ENCODE measurements around the gene F10.

Gene F10

DNA sequence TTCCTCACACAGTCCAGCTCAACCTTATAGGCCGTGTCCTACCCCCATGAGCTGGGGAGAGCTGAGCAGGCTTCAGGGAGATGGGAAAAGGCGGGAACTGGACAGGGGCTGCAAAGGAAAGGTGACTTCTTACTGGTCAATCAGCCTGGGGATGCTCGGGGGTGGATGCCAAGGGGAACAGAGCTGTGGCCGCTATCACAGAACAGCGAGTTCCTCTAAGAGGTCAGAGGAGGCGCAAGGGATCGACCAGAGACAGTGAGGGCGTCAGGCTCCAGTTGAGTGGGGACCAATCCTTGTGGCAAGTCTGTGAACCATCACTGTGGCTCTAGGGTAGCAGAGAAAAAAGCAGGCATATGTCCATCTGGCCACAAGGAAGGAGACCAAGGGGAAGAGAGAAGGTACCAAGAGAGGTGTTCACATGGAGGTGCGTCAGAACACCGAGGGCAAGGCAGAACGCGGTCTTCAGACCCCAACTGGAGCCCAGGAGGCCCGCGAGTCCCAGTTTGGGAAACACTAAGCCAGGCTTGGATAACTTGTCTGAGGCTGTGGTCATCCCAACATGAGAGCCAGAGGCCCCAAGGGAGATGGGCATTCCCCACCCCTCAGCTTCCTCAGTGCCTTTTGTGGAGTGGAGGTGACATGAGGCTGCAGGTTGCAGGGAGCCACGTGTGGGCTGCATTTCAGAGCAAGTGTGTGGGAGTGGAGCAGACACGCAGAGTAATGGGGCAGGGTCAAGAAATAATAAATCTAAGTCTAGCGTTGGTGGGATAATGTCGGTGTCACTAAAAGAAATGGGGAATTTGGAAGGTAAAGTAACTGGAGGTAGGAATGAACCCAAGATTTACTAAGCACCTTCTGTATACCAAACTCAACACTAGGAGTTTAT lies 3.9 kb downstream of the F10 start:
- H3K4me3 ChIP-seq (ENCODE audit: low read depth, low read length): no peak overlapping the region
- no peaks in the 10 kb centered on the region for H3K36me3 ChIP-seq (ENCODE audit: insufficient read depth, low read length)
- H2AFZ ChIP-seq (ENCODE audit: low read length, unreplicated experiment): no peak overlapping the region
- no peaks in the 10 kb centered on the region for H3K4me1 ChIP-seq (ENCODE audit: control insufficient read depth, insufficient read depth, low read length, unreplicated experiment)
- no peak overlapping the region for H3K27ac ChIP-seq (ENCODE audit: low read depth, low read length)
- H3K79me2 ChIP-seq (ENCODE audit: control insufficient read depth, insufficient read depth, low read length, unreplicated experiment): no peaks in the 10 kb centered on the region
- H3K27me3 ChIP-seq (ENCODE audit: insufficient read depth, low read length): peaks cover 15% of the 10 kb centered on the region

DNA sequence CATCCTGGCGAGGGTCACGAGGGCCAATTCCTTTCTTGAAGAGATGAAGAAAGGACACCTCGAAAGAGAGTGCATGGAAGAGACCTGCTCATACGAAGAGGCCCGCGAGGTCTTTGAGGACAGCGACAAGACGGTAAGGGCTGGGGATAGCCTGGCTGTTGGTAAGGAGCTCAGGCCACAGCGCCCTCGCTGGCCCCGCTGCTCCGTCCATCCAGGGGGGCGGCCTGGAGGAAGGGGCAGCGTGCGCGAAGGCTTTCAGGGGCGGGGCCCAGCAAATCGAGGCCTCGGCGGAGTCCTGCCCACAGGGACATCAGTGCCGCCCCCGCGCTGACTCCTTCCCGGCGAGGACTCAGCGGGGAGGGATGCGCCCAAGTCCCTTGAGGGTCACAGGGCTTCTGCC lies 6.9 kb downstream of the F10 start:
- Histone ChIP-seq H3K4me3 (ENCODE audit: low read depth, low read length) (no peak overlapping the region), H3K27me3 (ENCODE audit: insufficient read depth, low read length) (peaks cover 35% of the 10 kb centered on the region), H2AFZ (ENCODE audit: low read length, unreplicated experiment) (no peak overlapping the region), H3K36me3 (ENCODE audit: insufficient read depth, low read length) (no peaks in the 10 kb centered on the region), H3K79me2 (ENCODE audit: control insufficient read depth, insufficient read depth, low read length, unreplicated experiment) (no peaks in the 10 kb centered on the region), H3K4me1 (ENCODE audit: control insufficient read depth, insufficient read depth, low read length, unreplicated experiment) (no peaks in the 10 kb centered on the region), H3K27ac (ENCODE audit: low read depth, low read length) (no peak overlapping the region)

DNA sequence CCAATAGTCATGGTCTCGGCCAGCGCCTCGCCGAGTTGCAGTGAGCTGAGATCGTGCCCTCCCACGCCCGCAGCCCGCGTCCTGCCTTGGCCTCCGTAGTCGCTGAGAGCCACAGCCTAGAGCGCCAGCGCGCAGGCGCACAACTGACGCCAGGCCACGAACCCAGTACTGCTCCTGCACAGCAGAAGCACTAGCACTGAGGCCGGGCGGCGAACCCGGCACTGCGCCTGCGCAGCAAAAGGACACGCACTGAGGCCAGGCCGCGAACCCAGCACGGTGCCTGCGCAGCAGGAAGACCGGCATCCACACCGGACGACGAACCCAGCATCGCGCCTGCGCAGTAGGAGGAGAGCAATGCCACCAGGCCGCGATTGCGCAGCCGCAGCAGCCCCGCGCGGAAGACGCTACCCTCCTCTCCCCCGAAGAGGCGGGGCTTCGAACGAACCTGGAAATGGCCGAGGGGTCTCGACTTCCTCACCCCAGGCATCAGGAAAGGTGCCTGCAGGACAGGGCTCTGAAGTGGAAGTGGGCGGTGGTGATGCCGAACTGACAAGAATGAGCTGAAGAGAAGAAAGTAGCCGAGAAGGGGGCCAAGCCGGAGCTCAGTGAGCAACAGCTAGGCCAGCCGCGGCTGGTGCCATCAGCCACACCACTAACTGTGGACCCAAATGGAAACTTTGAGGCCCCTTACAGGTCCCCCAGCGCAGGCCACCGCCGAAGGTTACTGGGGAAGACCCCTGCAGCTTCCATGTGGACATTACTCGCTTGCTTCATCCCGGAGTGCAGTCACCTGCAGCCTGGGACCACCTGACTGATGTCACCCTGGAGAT lies 7.5 kb downstream of the F10 start:
- H3K27ac ChIP-seq (ENCODE audit: low read depth, low read length): no peak overlapping the region
- H3K27me3 ChIP-seq (ENCODE audit: insufficient read depth, low read length): peaks cover 35% of the 10 kb centered on the region
- H3K4me3 ChIP-seq (ENCODE audit: low read depth, low read length): no peak overlapping the region
- no peaks in the 10 kb centered on the region for H3K4me1 ChIP-seq (ENCODE audit: control insufficient read depth, insufficient read depth, low read length, unreplicated experiment)
- no peaks in the 10 kb centered on the region for H3K79me2 ChIP-seq (ENCODE audit: control insufficient read depth, insufficient read depth, low read length, unreplicated experiment)
- H3K36me3 ChIP-seq (ENCODE audit: insufficient read depth, low read length): no peaks in the 10 kb centered on the region
- H2AFZ ChIP-seq (ENCODE audit: low read length, unreplicated experiment): no peak overlapping the region

DNA sequence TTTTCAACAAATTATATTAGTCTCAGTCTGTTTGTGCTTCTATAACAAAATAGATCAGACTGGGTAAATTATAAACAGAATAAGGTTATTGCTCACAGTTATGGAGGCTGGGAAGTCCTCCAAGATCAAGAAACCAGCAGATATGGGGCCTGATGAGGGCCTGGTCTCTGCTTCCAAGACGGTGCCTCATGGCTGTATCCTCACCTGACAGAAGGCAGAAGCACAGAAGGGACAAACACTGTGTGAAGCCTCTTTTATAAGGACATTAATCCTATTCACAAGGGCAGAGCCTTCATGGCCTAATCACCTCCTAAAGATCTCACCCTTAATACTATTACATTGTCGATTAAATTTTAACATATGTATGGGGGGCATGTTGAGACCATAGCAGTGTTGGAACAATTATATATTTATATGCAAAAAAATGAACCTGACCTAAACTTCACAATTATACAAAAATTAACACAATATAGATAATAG lies 12.7 kb downstream of the F10 start:
- H3K4me1 ChIP-seq (ENCODE audit: control insufficient read depth, insufficient read depth, low read length, unreplicated experiment): no peaks in the 10 kb centered on the region
- H3K27ac ChIP-seq (ENCODE audit: low read depth, low read length): no peak overlapping the region
- no peaks in the 10 kb centered on the region for H3K36me3 ChIP-seq (ENCODE audit: insufficient read depth, low read length)
- H3K4me3 ChIP-seq (ENCODE audit: low read depth, low read length): no peak overlapping the region
- H2AFZ ChIP-seq (ENCODE audit: low read length, unreplicated experiment): no peak overlapping the region
- no peaks in the 10 kb centered on the region for H3K79me2 ChIP-seq (ENCODE audit: control insufficient read depth, insufficient read depth, low read length, unreplicated experiment)
- peaks cover 27% of the 10 kb centered on the region for H3K27me3 ChIP-seq (ENCODE audit: insufficient read depth, low read length)

DNA sequence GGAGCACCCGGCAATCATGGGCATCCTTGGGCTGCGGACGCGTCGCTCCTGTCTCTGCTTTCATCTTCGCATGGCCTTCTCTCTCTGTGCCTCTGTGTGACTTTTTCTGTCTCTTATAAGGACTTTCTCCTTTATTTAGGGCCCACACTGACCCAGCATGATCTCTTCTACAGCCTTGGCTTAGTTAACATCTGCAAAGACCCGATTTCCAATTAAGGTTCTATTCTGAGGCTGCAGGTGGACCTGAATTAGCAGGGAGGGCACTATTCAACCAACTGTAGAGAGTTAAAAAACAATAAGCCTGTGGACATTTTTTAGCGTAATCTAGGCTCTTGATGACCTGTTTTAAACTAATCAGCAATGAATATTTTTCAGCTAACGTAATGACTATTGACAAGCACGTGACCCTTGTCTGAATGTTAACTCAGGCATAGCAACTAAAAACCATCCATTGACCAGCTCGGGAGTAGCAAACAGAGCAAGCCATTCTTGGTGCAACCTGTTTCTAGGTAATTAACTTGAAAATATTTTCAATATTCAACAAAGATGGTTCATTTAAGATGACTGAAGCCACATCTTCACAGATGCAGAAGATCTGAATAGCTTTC lies 15.2 kb downstream of the F10 start:
- peaks cover 10% of the 10 kb centered on the region; the same call in 1 of the 2 replicates for H3K27me3 ChIP-seq (ENCODE audit: insufficient read depth, low read length)
- H3K4me1 ChIP-seq (ENCODE audit: control insufficient read depth, insufficient read depth, low read length, unreplicated experiment): no peaks in the 10 kb centered on the region
- H3K4me3 ChIP-seq (ENCODE audit: low read depth, low read length): no peak overlapping the region
- H2AFZ ChIP-seq (ENCODE audit: low read length, unreplicated experiment): no peak overlapping the region
- no peaks in the 10 kb centered on the region for H3K36me3 ChIP-seq (ENCODE audit: insufficient read depth, low read length)
- H3K79me2 ChIP-seq (ENCODE audit: control insufficient read depth, insufficient read depth, low read length, unreplicated experiment): no peaks in the 10 kb centered on the region
- H3K27ac ChIP-seq (ENCODE audit: low read depth, low read length): no peak overlapping the region

DNA sequence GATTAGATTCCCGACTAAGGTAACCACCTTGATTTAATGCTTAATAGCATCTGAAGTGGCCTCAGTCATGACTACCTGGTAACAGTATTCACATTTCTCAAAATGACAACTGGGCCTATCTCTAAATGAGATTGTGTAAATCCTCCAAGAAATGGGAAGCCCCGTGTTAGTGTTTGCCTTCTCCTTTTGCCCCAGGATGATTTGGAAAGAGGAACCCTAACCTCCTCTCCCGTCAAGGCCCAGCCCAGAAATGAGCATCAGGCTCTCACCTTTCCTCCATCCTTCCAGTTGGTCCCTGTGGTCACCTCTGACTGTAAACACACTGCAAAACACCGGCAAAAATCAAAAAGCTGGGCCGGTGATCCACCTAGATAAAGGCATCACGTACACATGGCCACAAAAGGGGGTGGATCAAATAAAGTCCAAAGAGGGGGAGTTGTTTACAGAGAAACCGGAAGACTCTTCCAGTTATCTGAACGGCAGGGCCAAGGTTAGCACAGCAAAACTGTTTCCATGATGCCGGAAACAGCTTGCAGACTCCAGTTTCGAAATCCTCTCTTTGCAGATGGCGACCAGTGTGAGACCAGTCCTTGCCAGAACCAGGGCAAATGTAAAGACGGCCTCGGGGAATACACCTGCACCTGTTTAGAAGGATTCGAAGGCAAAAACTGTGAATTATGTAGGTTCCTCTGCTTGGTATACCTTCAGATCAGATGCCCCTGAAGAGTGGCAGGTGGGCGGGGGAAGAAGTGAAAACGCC lies 16.4 kb downstream of the F10 start:
- H3K27ac ChIP-seq (ENCODE audit: low read depth, low read length): no peak overlapping the region
- H3K27me3 ChIP-seq (ENCODE audit: insufficient read depth, low read length): peaks cover under 1% of the 10 kb centered on the region; the same call in 1 of the 2 replicates
- H2AFZ ChIP-seq (ENCODE audit: low read length, unreplicated experiment): no peak overlapping the region
- H3K4me3 ChIP-seq (ENCODE audit: low read depth, low read length): no peak overlapping the region
- H3K4me1 ChIP-seq (ENCODE audit: control insufficient read depth, insufficient read depth, low read length, unreplicated experiment): no peaks in the 10 kb centered on the region
- no peaks in the 10 kb centered on the region for H3K36me3 ChIP-seq (ENCODE audit: insufficient read depth, low read length)
- H3K79me2 ChIP-seq (ENCODE audit: control insufficient read depth, insufficient read depth, low read length, unreplicated experiment): no peaks in the 10 kb centered on the region

DNA sequence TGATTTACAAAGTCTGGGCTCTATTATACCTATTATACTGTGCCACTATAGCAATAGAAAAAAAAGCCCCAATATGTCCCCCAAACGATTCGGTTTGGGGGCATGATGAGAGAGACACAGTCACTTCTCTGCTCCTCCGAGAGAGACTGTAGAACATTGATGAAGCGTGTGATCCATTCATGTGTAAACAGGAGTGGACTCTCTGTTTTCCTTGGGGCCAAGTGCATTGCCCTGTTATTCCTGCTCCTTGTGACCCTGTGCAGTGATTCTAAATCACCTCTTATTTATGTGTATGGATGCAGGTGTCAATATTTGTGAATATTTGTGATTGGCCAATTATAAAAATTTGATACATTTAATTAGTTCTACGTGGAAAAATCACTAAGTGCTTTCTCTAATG lies 17.0 kb downstream of the F10 start:
- Histone ChIP-seq H3K27ac (ENCODE audit: low read depth, low read length) (no peak overlapping the region), H2AFZ (ENCODE audit: low read length, unreplicated experiment) (no peak overlapping the region), H3K4me1 (ENCODE audit: control insufficient read depth, insufficient read depth, low read length, unreplicated experiment) (no peaks in the 10 kb centered on the region), H3K4me3 (ENCODE audit: low read depth, low read length) (no peak overlapping the region), H3K27me3 (ENCODE audit: insufficient read depth, low read length) (no peaks in the 10 kb centered on the region), H3K79me2 (ENCODE audit: control insufficient read depth, insufficient read depth, low read length, unreplicated experiment) (no peaks in the 10 kb centered on the region), H3K36me3 (ENCODE audit: insufficient read depth, low read length) (no peaks in the 10 kb centered on the region)

DNA sequence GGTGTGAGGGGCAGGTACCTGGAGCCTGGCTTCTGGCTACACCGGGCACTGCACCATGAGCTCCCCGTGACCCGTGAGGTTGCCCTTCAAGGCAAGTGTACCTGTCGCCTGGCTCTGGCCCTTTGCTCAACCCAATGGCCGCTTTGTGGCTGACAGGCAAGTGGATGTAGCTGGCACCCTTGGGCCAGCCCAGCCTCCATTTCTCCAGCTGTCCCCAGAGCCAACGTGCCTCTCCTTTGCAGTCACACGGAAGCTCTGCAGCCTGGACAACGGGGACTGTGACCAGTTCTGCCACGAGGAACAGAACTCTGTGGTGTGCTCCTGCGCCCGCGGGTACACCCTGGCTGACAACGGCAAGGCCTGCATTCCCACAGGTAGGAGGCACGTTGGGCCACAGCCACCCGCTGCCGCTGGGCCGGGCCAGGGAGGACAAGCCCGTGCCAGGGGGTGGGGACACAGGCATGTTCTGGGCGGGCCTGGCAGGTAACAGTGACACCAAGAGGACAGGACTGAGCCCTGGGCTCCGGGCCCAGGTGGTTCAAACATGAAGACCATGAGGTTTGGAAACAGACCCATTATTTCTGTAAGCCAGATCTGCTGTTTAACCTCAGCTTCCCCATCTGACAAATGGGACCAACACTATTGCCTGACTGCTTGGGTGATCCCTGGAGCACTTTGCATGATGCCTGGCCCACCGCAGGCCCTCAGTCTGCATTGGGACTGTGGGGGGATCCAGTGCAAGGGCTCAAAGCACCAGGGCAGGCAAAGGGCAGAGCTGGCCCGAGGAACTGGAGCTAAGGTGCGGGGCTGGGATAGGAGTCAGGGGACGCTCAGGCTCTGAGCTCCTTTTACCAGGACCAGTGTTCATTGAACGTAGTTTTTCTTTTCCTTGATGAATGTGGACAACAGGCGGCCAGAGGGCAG lies 18.3 kb downstream of the F10 start:
- Histone ChIP-seq H2AFZ (ENCODE audit: low read length, unreplicated experiment) (no peak overlapping the region), H3K79me2 (ENCODE audit: control insufficient read depth, insufficient read depth, low read length, unreplicated experiment) (no peaks in the 10 kb centered on the region), H3K27ac (ENCODE audit: low read depth, low read length) (no peak overlapping the region), H3K4me3 (ENCODE audit: low read depth, low read length) (no peak overlapping the region), H3K36me3 (ENCODE audit: insufficient read depth, low read length) (no peaks in the 10 kb centered on the region), H3K27me3 (ENCODE audit: insufficient read depth, low read length) (no peaks in the 10 kb centered on the region), H3K4me1 (ENCODE audit: control insufficient read depth, insufficient read depth, low read length, unreplicated experiment) (no peaks in the 10 kb centered on the region)

DNA sequence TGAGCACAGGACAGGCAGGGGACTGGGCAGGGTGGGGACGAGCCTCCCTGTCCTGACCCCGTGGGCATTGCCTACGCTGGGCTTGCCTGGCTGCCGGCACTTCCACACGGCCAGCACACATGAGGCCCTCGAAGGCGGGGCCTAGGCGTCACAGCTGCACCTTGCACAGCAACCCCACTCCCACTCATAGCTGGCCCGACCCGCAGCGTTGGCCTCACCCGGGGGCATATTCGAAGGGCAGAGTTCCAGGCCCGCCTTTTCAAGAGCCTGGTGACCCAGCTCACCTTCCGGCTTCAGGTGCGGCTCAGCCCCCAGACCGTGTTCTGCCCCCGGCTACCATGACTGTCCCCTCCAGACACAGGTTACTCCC lies 19.0 kb downstream of the F10 start:
- no peaks in the 10 kb centered on the region for H3K79me2 ChIP-seq (ENCODE audit: control insufficient read depth, insufficient read depth, low read length, unreplicated experiment)
- no peak overlapping the region for H3K4me3 ChIP-seq (ENCODE audit: low read depth, low read length)
- H2AFZ ChIP-seq (ENCODE audit: low read length, unreplicated experiment): no peak overlapping the region
- H3K27me3 ChIP-seq (ENCODE audit: insufficient read depth, low read length): no peaks in the 10 kb centered on the region
- no peaks in the 10 kb centered on the region for H3K36me3 ChIP-seq (ENCODE audit: insufficient read depth, low read length)
- no peak overlapping the region for H3K27ac ChIP-seq (ENCODE audit: low read depth, low read length)
- H3K4me1 ChIP-seq (ENCODE audit: control insufficient read depth, insufficient read depth, low read length, unreplicated experiment): no peaks in the 10 kb centered on the region
